CD4-positive, alpha-beta T cell (primary cell): ENCODE measurements around the gene SGSM2. TPM values are rescaled to one million over a fixed set of nuclear protein-coding genes. Genes with fewer than 3 reads are reported as not detected.

Source experiments
- ATAC-seq: fragments of 200-7000 bp; cut with Tn5 transposase; one replicate; pipeline ENCODE4 v1.10.0; 2022; ENCODE audit warnings: mild to moderate bottlenecking; ENCODE audit not compliant: poor library complexity
- CTCF ChIA-PET: fragments of 350-600 bp; sonication (Branson Sonifier 250); formaldehyde crosslinking; loops from one replicate; lab custom pipeline; 2021; ENCODE audit warnings: antibody characterized with exemption, inconsistent platforms; lab: Charles Lee
- POLR2A ChIA-PET: fragments of 350-600 bp; sonication (Branson Sonifier 250); formaldehyde crosslinking; loops from one replicate; lab custom pipeline; 2021; ENCODE audit warnings: antibody characterized with exemption, inconsistent platforms; lab: Charles Lee
- DNase-seq, 14 experiments: peaks; one replicate each; pipeline ENCODE4 v3.0.0-alpha.2; 2013 to 2020; ENCODE audit warnings: mixed read lengths in 2 of 14
- H3K27ac ChIP-seq, 2 donors: one replicate each; pipeline versions ENCODE4 v1.5.1 to v1.7.0; 2013; ENCODE audit warnings: low read length in 2 of 2, low read depth in 1 of 2, mild to moderate bottlenecking in 1 of 2
- H3K27me3 ChIP-seq, 2 experiments: 1 replicate in 1 of 2; 2 replicates in 1 of 2; pipeline versions ENCODE4 v1.6.1 to v1.7.0; 2013; ENCODE audit warnings: low read length in 2 of 2, control low read depth in 1 of 2, mild to moderate bottlenecking in 1 of 2, moderate library complexity in 1 of 2; ENCODE audit not compliant: insufficient read depth in 2 of 2, control insufficient read depth in 1 of 2
- H3K36me3 ChIP-seq: one replicate; pipeline ENCODE4 v1.6.1; 2013; ENCODE audit warnings: low read length, control low read depth; ENCODE audit not compliant: insufficient read depth
- H3K4me1 ChIP-seq: one replicate; pipeline ENCODE4 v1.6.1; 2013; ENCODE audit warnings: low read length, control low read depth; ENCODE audit not compliant: insufficient read depth
- H3K4me3 ChIP-seq: one replicate; pipeline ENCODE4 v1.5.1; 2013; ENCODE audit warnings: mild to moderate bottlenecking, low read length, moderate library complexity
- H3K9me3 ChIP-seq, 2 experiments: 1 replicate in 1 of 2; 2 replicates in 1 of 2; pipeline versions ENCODE4 v1.6.1 to v1.7.0; 2013; ENCODE audit warnings: low read length in 2 of 2, mild to moderate bottlenecking in 2 of 2, control low read depth in 1 of 2, moderate library complexity in 1 of 2; ENCODE audit not compliant: control insufficient read depth in 1 of 2, insufficient read depth in 1 of 2
- H3K27ac Mint-ChIP-seq: one replicate; pipeline ENCODE4 v1.8.0; 2020; ENCODE audit warnings: mixed read lengths
- H3K27me3 Mint-ChIP-seq: one replicate; pipeline ENCODE4 v1.8.0; 2021; ENCODE audit warnings: mixed read lengths
- H3K36me3 Mint-ChIP-seq: one replicate; pipeline ENCODE4 v1.8.0; 2021; ENCODE audit warnings: low read depth, mixed read lengths
- H3K4me1 Mint-ChIP-seq: one replicate; pipeline ENCODE4 v1.8.0; 2021; ENCODE audit warnings: low read depth, mixed read lengths
- H3K4me3 Mint-ChIP-seq: one replicate; pipeline ENCODE4 v1.8.0; 2020; ENCODE audit warnings: mild to moderate bottlenecking, mixed read lengths
- H3K9me3 Mint-ChIP-seq: one replicate; pipeline ENCODE4 v1.8.0; 2020; ENCODE audit warnings: mixed read lengths
- intact Hi-C, 2 experiments: fragments of 100-400 bp; cut with DNase I in 1 of 2; cut with micrococcal nuclease in 1 of 2; formaldehyde crosslinking; loops; one replicate each; pipeline versions ENCODE4 v1.15.1 to v1.9.0; 2023 to 2025; cut with DNase I, micrococcal nuclease
- total RNA-seq, 174 experiments: library from RNA in 2 of 174; stranded (reverse) in 2 of 174; gene quantifications; one replicate each; pipeline ENCODE4 v1.2.3 and lab custom pipeline; 2021 to 2026
- TF ChIP-seq, protein P1 (sequence below): fragments of 200-600 bp; IDR thresholded peaks from one replicate; pipeline ENCODE4 v1.8.0; 2022; ENCODE audit warnings: antibody characterized with exemption, mild to moderate bottlenecking

The SGSM2 gene
- total RNA-seq, 2 experiments from 2014 or later = 147 to 154 TPM

GRCh38 chr17:2369551-2370210 is 32.4 kb downstream of the SGSM2 start:
- ChIA-PET POLR2A (no interaction called here), CTCF (interaction anchor here (0.8 to 1.0 kb wide), 2 partner anchors 30 to 46 kb away, joined by 3 to 4 read pairs; no protein-coding TSS in a partner anchor)
- no peaks in the 10 kb centered on the region for H3K27me3 Mint-ChIP-seq
- Histone ChIP-seq H3K9me3 (no peaks in the 10 kb centered on the region), H3K27me3 (no peaks in the 10 kb centered on the region), H3K27ac (no peak overlapping the region), H3K36me3 (peaks cover 41% of the 10 kb centered on the region), H3K4me1 (no peaks in the 10 kb centered on the region), H3K4me3 (no peak overlapping the region)
- H3K4me3 Mint-ChIP-seq = no peak overlapping the region
- no peak for DNase-seq
- H3K4me1 Mint-ChIP-seq = no peaks in the 10 kb centered on the region
- no peak overlapping the region for H3K27ac Mint-ChIP-seq
- TF ChIP-seq, protein P1, sequence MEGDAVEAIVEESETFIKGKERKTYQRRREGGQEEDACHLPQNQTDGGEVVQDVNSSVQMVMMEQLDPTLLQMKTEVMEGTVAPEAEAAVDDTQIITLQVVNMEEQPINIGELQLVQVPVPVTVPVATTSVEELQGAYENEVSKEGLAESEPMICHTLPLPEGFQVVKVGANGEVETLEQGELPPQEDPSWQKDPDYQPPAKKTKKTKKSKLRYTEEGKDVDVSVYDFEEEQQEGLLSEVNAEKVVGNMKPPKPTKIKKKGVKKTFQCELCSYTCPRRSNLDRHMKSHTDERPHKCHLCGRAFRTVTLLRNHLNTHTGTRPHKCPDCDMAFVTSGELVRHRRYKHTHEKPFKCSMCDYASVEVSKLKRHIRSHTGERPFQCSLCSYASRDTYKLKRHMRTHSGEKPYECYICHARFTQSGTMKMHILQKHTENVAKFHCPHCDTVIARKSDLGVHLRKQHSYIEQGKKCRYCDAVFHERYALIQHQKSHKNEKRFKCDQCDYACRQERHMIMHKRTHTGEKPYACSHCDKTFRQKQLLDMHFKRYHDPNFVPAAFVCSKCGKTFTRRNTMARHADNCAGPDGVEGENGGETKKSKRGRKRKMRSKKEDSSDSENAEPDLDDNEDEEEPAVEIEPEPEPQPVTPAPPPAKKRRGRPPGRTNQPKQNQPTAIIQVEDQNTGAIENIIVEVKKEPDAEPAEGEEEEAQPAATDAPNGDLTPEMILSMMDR = no peak
- no peaks in the 10 kb centered on the region for H3K9me3 Mint-ChIP-seq
- no peak for ATAC-seq
- H3K36me3 Mint-ChIP-seq = peaks cover 52% of the 10 kb centered on the region
- intact Hi-C loops = no loop called here

DNA sequence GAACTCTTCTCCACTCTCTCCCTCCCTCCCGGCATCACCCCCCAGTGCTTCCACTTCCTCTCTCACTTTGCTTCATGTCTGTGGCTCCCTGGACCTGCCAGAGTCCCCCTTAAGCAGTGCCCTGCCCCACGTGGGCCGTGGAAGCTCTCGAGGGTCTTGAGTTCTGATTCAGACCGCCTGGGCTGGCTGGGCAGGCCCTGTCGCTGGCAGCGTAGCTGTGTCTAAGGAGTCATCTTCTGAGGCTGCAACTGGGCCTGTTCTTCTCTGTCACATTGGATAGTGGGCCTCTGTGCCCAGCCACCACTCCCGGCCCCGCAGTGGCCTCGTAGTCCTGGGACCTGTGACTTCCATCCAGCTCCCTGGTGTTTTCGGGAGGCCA is 32.9 kb downstream of the SGSM2 start:
- ChIA-PET POLR2A (no interaction called here), CTCF (interaction anchor here (1.0 kb wide), 1 partner anchor 46 kb away, joined by 3 read pairs; no protein-coding TSS in a partner anchor)
- Mint-ChIP-seq H3K4me1 (no peaks in the 10 kb centered on the region), H3K27me3 (no peaks in the 10 kb centered on the region), H3K9me3 (no peaks in the 10 kb centered on the region), H3K36me3 (peaks cover 54% of the 10 kb centered on the region), H3K27ac (no peak overlapping the region), H3K4me3 (no peak overlapping the region)
- Histone ChIP-seq H3K27ac (no peak overlapping the region), H3K27me3 (no peaks in the 10 kb centered on the region), H3K4me1 (no peaks in the 10 kb centered on the region), H3K36me3 (peaks cover 43% of the 10 kb centered on the region), H3K4me3 (no peak overlapping the region), H3K9me3 (no peaks in the 10 kb centered on the region)
- DNase-seq (no peak), ATAC-seq (no peak)
- TF ChIP-seq, protein P1 = no peak
- intact Hi-C loops = no loop called here

GRCh38 chr17:2371183-2372130 is 34.2 kb downstream of the SGSM2 start:
- POLR2A ChIA-PET = no interaction called here
- Histone ChIP-seq H3K9me3 (no peaks in the 10 kb centered on the region), H3K27me3 (no peaks in the 10 kb centered on the region), H3K27ac (no peak overlapping the region), H3K36me3 (peaks cover 48% of the 10 kb centered on the region), H3K4me3 (no peak overlapping the region), H3K4me1 (no peaks in the 10 kb centered on the region)
- Mint-ChIP-seq H3K4me1 (no peaks in the 10 kb centered on the region), H3K36me3 (peaks cover 49% of the 10 kb centered on the region), H3K4me3 (no peak overlapping the region), H3K27ac (no peak overlapping the region), H3K27me3 (no peaks in the 10 kb centered on the region), H3K9me3 (no peaks in the 10 kb centered on the region)
- no peak for DNase-seq
- intact Hi-C loops = no loop called here
- CTCF ChIA-PET = no interaction called here
- ATAC-seq = no peak
- TF ChIP-seq, protein P1 = no peak
